IMR-90 (cell line): ENCODE data around the gene SLC19A1. TPM values are rescaled to one million over a fixed set of nuclear protein-coding genes. Genes with fewer than 3 reads are reported as not detected.
A peak's percentile ranks its signal among the peaks of the same experiment; 100 is the strongest.

Experiments used
- ATAC-seq: fragments of 200-7000 bp; cut with Tn5 transposase; 2 replicates; pipeline ENCODE4 v1.9.1; 2020; ENCODE audit warnings: low read depth, mild to moderate bottlenecking, moderate library complexity
- BruUV-seq: library from RNA; stranded (reverse); fragments of 400-500 nt; replicated peaks from 2 replicates; lab custom pipeline; 2021; lab: Mats Ljungman, UMichigan
- CTCF ChIA-PET: fragments of 300-600 bp; formaldehyde crosslinking; extraction: SDS; loops from one replicate; lab custom pipeline; 2021; ENCODE audit warnings: antibody characterized with exemption; lab: Yijun Ruan, JAX
- POLR2A ChIA-PET: fragments of 300-600 bp; sonication (Branson Sonifier 250); formaldehyde crosslinking; loops from one replicate; lab custom pipeline; 2022; ENCODE audit warnings: antibody characterized with exemption; ENCODE audit not compliant: unreplicated experiment; lab: Charles Lee
- DNase-seq: peaks from one replicate; pipeline ENCODE4 v3.0.0; 2013
- H2AFZ ChIP-seq: replicated peaks from 2 replicates; pipeline ENCODE3; 2013; ENCODE audit warnings: low read length, mild to moderate bottlenecking; ENCODE audit not compliant: poor library complexity
- H2AK5ac ChIP-seq: 2 replicates; pipeline ENCODE4 v1.6.1; 2013; ENCODE audit warnings: low read depth, low read length, inconsistent platforms
- H2AK9ac ChIP-seq: replicated peaks from 2 replicates; pipeline ENCODE3; 2013; ENCODE audit warnings: mild to moderate bottlenecking, low read depth, low read length, moderate library complexity; ENCODE audit not compliant: poor library complexity
- H2BK120ac ChIP-seq: 2 replicates; pipeline ENCODE4 v1.6.1; 2013; ENCODE audit warnings: low read depth, low read length, inconsistent platforms
- H2BK15ac ChIP-seq: 3 replicates; pipeline ENCODE4 v1.6.1; 2013; ENCODE audit warnings: low read depth, low read length, inconsistent platforms
- H2BK20ac ChIP-seq: 2 replicates; pipeline ENCODE4 v1.6.1; 2013; ENCODE audit warnings: low read depth, mild to moderate bottlenecking, inconsistent platforms, low read length, moderate library complexity
- H2BK5ac ChIP-seq: 2 replicates; pipeline ENCODE4 v1.6.1; 2013; ENCODE audit warnings: mild to moderate bottlenecking, low read depth, low read length, inconsistent platforms; ENCODE audit not compliant: poor library complexity, severe bottlenecking
- H3K14ac ChIP-seq: replicated peaks from 2 replicates; pipeline ENCODE4 v1.6.1; 2013; ENCODE audit warnings: low read depth, low read length, inconsistent platforms
- H3K18ac ChIP-seq: 2 replicates; pipeline ENCODE4 v1.6.1; 2013; ENCODE audit warnings: low read depth, low read length, control low read depth
- H3K23ac ChIP-seq: 2 replicates; pipeline ENCODE4 v1.6.1; 2013; ENCODE audit warnings: low read depth, low read length, inconsistent platforms
- H3K27ac ChIP-seq: 2 replicates; pipeline ENCODE4 v1.5.1; 2013; ENCODE audit warnings: mild to moderate bottlenecking, control low read depth, low read length; ENCODE audit not compliant: insufficient read depth
- H3K27me3 ChIP-seq: 2 replicates; pipeline ENCODE4 v1.6.1; 2013; ENCODE audit warnings: low read length; ENCODE audit not compliant: control insufficient read depth, insufficient read depth
- H3K36me3 ChIP-seq: 2 replicates; pipeline ENCODE4 v1.6.1; 2013; ENCODE audit warnings: low read length, mixed read lengths; ENCODE audit not compliant: control insufficient read depth, insufficient read depth
- H3K4ac ChIP-seq: 2 replicates; pipeline ENCODE4 v1.6.1; 2013; ENCODE audit warnings: low read depth, low read length, inconsistent platforms
- H3K4me1 ChIP-seq: 2 replicates; pipeline ENCODE4 v1.6.1; 2013; ENCODE audit warnings: low read length, mixed read lengths; ENCODE audit not compliant: control insufficient read depth, insufficient read depth
- H3K4me2 ChIP-seq: 2 replicates; pipeline ENCODE4 v1.6.1; 2013; ENCODE audit warnings: low read depth, mild to moderate bottlenecking, control low read depth, low read length, moderate library complexity
- H3K4me3 ChIP-seq: 2 replicates; pipeline ENCODE4 v1.5.1; 2013; ENCODE audit warnings: low read depth, mild to moderate bottlenecking, control low read depth, low read length, moderate library complexity; ENCODE audit not compliant: insufficient read depth
- H3K56ac ChIP-seq: 2 replicates; pipeline ENCODE4 v1.6.1; 2013; ENCODE audit warnings: low read length, inconsistent platforms; ENCODE audit not compliant: insufficient read depth; ENCODE audit errors: extremely low read depth
- H3K79me1 ChIP-seq, 2 experiments: 2 replicates each; pipeline ENCODE4 v1.6.1; 2013; ENCODE audit warnings: low read length in 2 of 2, inconsistent platforms in 1 of 2, low read depth in 1 of 2
- H3K9ac ChIP-seq: 2 replicates; pipeline ENCODE4 v1.6.1; 2013; ENCODE audit warnings: low read depth, low read length, control low read depth
- H3K9me1 ChIP-seq: 2 replicates; pipeline ENCODE4 v1.6.1; 2013; ENCODE audit warnings: low read length, inconsistent platforms; ENCODE audit not compliant: insufficient read depth
- H3K9me3 ChIP-seq: 2 replicates; pipeline ENCODE4 v1.6.1; 2013; ENCODE audit warnings: low read length; ENCODE audit not compliant: control insufficient read depth, insufficient read depth
- H4K20me1 ChIP-seq: 2 replicates; pipeline ENCODE4 v1.6.1; 2013; ENCODE audit warnings: low read length, inconsistent platforms; ENCODE audit not compliant: insufficient read depth
- H4K5ac ChIP-seq: 2 replicates; pipeline ENCODE4 v1.6.1; 2013; ENCODE audit warnings: mild to moderate bottlenecking, low read depth, low read length, control low read depth
- H4K8ac ChIP-seq, 2 experiments: 2 replicates each; pipeline ENCODE4 v1.6.1; 2013; ENCODE audit warnings: low read depth in 2 of 2, low read length in 2 of 2, control low read depth in 1 of 2, inconsistent platforms in 1 of 2
- H4K91ac ChIP-seq: 2 replicates; pipeline ENCODE4 v1.6.1; 2013; ENCODE audit warnings: low read depth, low read length, inconsistent platforms; ENCODE audit not compliant: insufficient read depth
- BHLHE40 ChIP-seq: fragments of 150-350 bp; IDR thresholded peaks from 2 replicates; pipeline ENCODE4 v1.6.1; 2016; ENCODE audit warnings: mild to moderate bottlenecking, low read depth, low read length
- CEBPB ChIP-seq: IDR thresholded peaks from 2 replicates; pipeline ENCODE4 v1.6.1; 2012; ENCODE audit warnings: low read depth, low read length, improper control_type of control experiment
- CHD1 ChIP-seq: IDR thresholded peaks from 2 replicates; pipeline ENCODE4 v1.6.1; 2012; ENCODE audit warnings: low read depth, low read length, improper control_type of control experiment
- FOS ChIP-seq: fragments of 150-350 bp; IDR thresholded peaks from 2 replicates; pipeline ENCODE4 v1.6.1; 2016; ENCODE audit warnings: low read depth, low read length
- MAFK ChIP-seq: IDR thresholded peaks from 2 replicates; pipeline ENCODE4 v1.6.1; 2012; ENCODE audit warnings: low read depth, low read length, improper control_type of control experiment
- MAZ ChIP-seq: IDR thresholded peaks from 2 replicates; pipeline ENCODE4 v1.6.1; 2012; ENCODE audit warnings: low read depth, mild to moderate bottlenecking, low read length, improper control_type of control experiment, moderate library complexity, borderline replicate concordance
- MXI1 ChIP-seq: IDR thresholded peaks from 2 replicates; pipeline ENCODE4 v1.6.1; 2012; ENCODE audit warnings: low read depth, mild to moderate bottlenecking, low read length, moderate library complexity, borderline replicate concordance
- POLR2A ChIP-seq: IDR thresholded peaks from 2 replicates; pipeline ENCODE4 v1.6.1; 2012; ENCODE audit warnings: mild to moderate bottlenecking, low read depth, low read length
- RAD21 ChIP-seq: IDR thresholded peaks from 2 replicates; pipeline ENCODE4 v1.6.1; 2012; ENCODE audit warnings: low read length, improper control_type of control experiment
- RCOR1 ChIP-seq: IDR thresholded peaks from 2 replicates; pipeline ENCODE4 v1.6.1; 2012; ENCODE audit warnings: mild to moderate bottlenecking, low read length, improper control_type of control experiment; ENCODE audit not compliant: insufficient replicate concordance
- RFX5 ChIP-seq: IDR thresholded peaks from 2 replicates; pipeline ENCODE4 v1.8.0; 2012; ENCODE audit warnings: low read depth, mild to moderate bottlenecking, low read length, moderate library complexity
- SMC3 ChIP-seq: fragments of 150-350 bp; IDR thresholded peaks from 2 replicates; pipeline ENCODE4 v1.6.1; 2016; ENCODE audit warnings: low read depth, mild to moderate bottlenecking, antibody characterized with exemption, low read length, moderate library complexity
- WGBS, 2 experiments: methylation state at CpG; one replicate each; pipeline versions ENCODE4 v1.1.5 to v1.1.7; 2013; ENCODE audit warnings: missing lambda C conversion rate in 2 of 2; ENCODE audit not compliant: insufficient read length in 1 of 2; ENCODE audit errors: extremely low coverage in 2 of 2; 5-methylcytosine and 5-hydroxymethylcytosine counted together
- dilution Hi-C: fragments of 300-500 bp; cut with HindIII; formaldehyde crosslinking; loops from one replicate; pipeline ENCODE4 v1.14.3; 2018; ENCODE audit warnings: low sequenced_read_pairs; ENCODE audit not compliant: unreplicated experiment
- in situ Hi-C: fragments of 300-500 bp; cut with MboI; formaldehyde crosslinking; loops from 3 replicates; pipeline ENCODE4 v1.14.3; 2019; ENCODE audit warnings: low sequenced_read_pairs, inconsistent platforms, mixed read lengths
- intact Hi-C: fragments of 100-400 bp; cut with micrococcal nuclease; formaldehyde crosslinking; loops from 2 replicates; pipeline ENCODE4 v1.10.0; 2022
- polyA plus RNA-seq, 3 experiments: library from polyadenylated mRNA; depleted of rRNA; stranded (reverse); fragments of >200 nt; gene quantifications; 2 replicates each; pipeline ENCODE4 v1.2.3, GENCODE V29; 2012; ENCODE audit warnings: low replicate concordance in 1 of 3
- total RNA-seq: library from RNA; depleted of rRNA; stranded (reverse); fragments of >200 nt; gene quantifications from 2 replicates; pipeline ENCODE4 v1.2.3, GENCODE V29; 2012
- TF ChIP-seq, protein P1 (sequence below): fragments of 150-350 bp; IDR thresholded peaks from 2 replicates; pipeline ENCODE4 v1.6.1; 2017; ENCODE audit warnings: mild to moderate bottlenecking, antibody characterized with exemption, low read length, low read depth
- TF ChIP-seq, protein P2 (sequence below): conservative IDR thresholded peaks from 2 replicates; pipeline ENCODE4 v1.5.1; 2012; ENCODE audit warnings: mild to moderate bottlenecking, low read depth, low read length, improper control_type of control experiment
- TF ChIP-seq, protein P3 (sequence below): fragments of 150-350 bp; IDR thresholded peaks from 2 replicates; pipeline ENCODE4 v1.6.1; 2016; ENCODE audit warnings: low read depth, mild to moderate bottlenecking, low read length, moderate library complexity, borderline replicate concordance

The SLC19A1 gene
- total and polyA plus RNA-seq, 2 of the 4 experiments (the other 2 are of a cell fraction), result 2.2 to 16.2 TPM

DNA sequence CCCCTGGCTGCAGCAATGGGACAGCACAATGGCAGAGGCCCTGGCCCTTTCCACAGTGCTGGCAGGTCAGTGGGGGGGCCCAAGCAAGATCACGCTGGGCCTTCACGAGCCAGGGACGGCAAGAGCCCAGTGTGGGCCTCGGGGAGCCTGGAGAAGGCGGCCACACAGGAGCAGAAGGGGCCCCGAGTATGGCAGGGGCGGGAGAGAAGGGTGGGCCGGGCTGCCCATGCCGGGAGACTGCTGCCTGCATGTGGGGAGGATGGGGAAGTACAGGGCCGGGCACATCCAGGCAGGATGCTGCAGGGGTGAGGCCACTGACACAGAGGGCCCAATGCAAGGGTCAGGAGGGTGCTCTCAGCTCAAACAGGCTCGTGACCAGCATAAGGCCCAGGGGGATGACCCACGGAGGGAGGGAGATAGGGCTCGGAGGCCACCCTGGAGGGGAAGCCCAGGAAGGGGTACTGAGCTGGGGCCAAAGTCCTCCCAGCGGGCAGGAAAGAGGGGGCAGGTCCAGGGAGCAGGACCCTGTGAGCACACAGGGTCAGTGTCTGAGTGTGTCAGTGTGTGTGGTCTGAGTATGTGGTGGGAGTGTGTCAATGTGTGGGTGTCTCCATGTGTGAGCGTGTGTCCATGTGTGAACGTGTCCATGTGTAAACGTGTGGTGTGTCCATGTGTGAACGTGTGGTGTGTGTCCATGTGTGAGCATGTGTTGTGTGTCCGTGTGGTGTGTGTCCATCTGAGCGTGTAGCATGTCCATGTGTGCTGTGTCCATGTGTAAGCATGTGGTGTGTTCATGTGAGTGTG lies 13.1 kb downstream of the SLC19A1 start:
- H2AK9ac ChIP-seq, result peak overlapping the region; percentile 82
- no peak overlapping the region for H2AK5ac ChIP-seq
- no peaks in the 10 kb centered on the region for H3K4me1 ChIP-seq
- no peak overlapping the region for H3K18ac ChIP-seq
- H2BK15ac ChIP-seq, result no peak overlapping the region
- no peak overlapping the region for H2BK5ac ChIP-seq
- no peak overlapping the region for H3K27ac ChIP-seq
- peak overlapping the region; percentile 69 for H2AFZ ChIP-seq
- H3K9me1 ChIP-seq, result peaks cover 9% of the 10 kb centered on the region
- no peak overlapping the region for H2BK120ac ChIP-seq
- H3K4me3 ChIP-seq, result no peak overlapping the region
- H4K20me1 ChIP-seq, result no peaks in the 10 kb centered on the region; the same call in 1 of the 2 replicates
- H3K27me3 ChIP-seq, result no peaks in the 10 kb centered on the region
- no peak overlapping the region for H3K14ac ChIP-seq
- no peak for DNase-seq
- no peak overlapping the region for H3K56ac ChIP-seq
- no peak overlapping the region for H4K91ac ChIP-seq
- no peak overlapping the region for H3K4me2 ChIP-seq
- ChIA-PET CTCF (no interaction called here), POLR2A (no interaction called here)
- H3K9me3 ChIP-seq, result no peaks in the 10 kb centered on the region
- H3K36me3 ChIP-seq, result peaks cover 19% of the 10 kb centered on the region
- H4K5ac ChIP-seq, result no peak overlapping the region
- no peak for ATAC-seq
- no peak overlapping the region for H2BK20ac ChIP-seq
- no peak overlapping the region for H4K8ac ChIP-seq
- peaks cover 3 to 7% of the 10 kb centered on the region in 2 experiments; a peak in 2 of 4 replicates for H3K79me1 ChIP-seq
- dilution Hi-C loops, result no loop called here
- in situ Hi-C loops, result no loop called here
- WGBS, 2 experiments, result 82% methylated on average over 7 of the region's 20 CpGs; no CpG with 5 or more reads in 1 of the 2 experiments
- H3K9ac ChIP-seq, result no peak overlapping the region
- no peak overlapping the region for H3K23ac ChIP-seq
- H3K4ac ChIP-seq, result no peak overlapping the region
- no TSS peak for BruUV-seq
- intact Hi-C loops, result no loop called here
- TF ChIP-seq MAZ, result no peak
- TF ChIP-seq BHLHE40, result no peak
- TF ChIP-seq, protein P1, sequence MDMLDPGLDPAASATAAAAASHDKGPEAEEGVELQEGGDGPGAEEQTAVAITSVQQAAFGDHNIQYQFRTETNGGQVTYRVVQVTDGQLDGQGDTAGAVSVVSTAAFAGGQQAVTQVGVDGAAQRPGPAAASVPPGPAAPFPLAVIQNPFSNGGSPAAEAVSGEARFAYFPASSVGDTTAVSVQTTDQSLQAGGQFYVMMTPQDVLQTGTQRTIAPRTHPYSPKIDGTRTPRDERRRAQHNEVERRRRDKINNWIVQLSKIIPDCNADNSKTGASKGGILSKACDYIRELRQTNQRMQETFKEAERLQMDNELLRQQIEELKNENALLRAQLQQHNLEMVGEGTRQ, result no peak
- TF ChIP-seq RAD21, result no peak
- TF ChIP-seq CHD1, result no peak
- no peak for TF ChIP-seq SMC3
- TF ChIP-seq RCOR1, result no peak
- TF ChIP-seq CEBPB, result no peak
- TF ChIP-seq POLR2A, result no peak
- TF ChIP-seq RFX5, result no peak
- TF ChIP-seq FOS, result no peak
- TF ChIP-seq MXI1, result no peak
- no peak for TF ChIP-seq MAFK
- TF ChIP-seq, protein P2, sequence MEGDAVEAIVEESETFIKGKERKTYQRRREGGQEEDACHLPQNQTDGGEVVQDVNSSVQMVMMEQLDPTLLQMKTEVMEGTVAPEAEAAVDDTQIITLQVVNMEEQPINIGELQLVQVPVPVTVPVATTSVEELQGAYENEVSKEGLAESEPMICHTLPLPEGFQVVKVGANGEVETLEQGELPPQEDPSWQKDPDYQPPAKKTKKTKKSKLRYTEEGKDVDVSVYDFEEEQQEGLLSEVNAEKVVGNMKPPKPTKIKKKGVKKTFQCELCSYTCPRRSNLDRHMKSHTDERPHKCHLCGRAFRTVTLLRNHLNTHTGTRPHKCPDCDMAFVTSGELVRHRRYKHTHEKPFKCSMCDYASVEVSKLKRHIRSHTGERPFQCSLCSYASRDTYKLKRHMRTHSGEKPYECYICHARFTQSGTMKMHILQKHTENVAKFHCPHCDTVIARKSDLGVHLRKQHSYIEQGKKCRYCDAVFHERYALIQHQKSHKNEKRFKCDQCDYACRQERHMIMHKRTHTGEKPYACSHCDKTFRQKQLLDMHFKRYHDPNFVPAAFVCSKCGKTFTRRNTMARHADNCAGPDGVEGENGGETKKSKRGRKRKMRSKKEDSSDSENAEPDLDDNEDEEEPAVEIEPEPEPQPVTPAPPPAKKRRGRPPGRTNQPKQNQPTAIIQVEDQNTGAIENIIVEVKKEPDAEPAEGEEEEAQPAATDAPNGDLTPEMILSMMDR, result no peak
- TF ChIP-seq, protein P3, sequence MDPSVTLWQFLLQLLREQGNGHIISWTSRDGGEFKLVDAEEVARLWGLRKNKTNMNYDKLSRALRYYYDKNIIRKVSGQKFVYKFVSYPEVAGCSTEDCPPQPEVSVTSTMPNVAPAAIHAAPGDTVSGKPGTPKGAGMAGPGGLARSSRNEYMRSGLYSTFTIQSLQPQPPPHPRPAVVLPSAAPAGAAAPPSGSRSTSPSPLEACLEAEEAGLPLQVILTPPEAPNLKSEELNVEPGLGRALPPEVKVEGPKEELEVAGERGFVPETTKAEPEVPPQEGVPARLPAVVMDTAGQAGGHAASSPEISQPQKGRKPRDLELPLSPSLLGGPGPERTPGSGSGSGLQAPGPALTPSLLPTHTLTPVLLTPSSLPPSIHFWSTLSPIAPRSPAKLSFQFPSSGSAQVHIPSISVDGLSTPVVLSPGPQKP, result no peak
